H9 (cell line): Measurements from ENCODE around the gene RCAN2. TPM values are rescaled to one million over a fixed set of nuclear protein-coding genes. Genes with fewer than 3 reads are reported as not detected.

ENCODE experiments used
- DNase-seq: peaks from one replicate; pipeline ENCODE4 v3.0.0-alpha.2; 2017
- H2AFZ ChIP-seq: one replicate; pipeline ENCODE4 v1.6.1; 2013; ENCODE audit warnings: mild to moderate bottlenecking, low read length, control low read depth, moderate library complexity
- H2AK5ac ChIP-seq: 2 replicates; pipeline ENCODE4 v1.6.1; 2013; ENCODE audit warnings: low read length, control low read depth, mixed read lengths; ENCODE audit not compliant: insufficient read length
- H2BK120ac ChIP-seq: one replicate; pipeline ENCODE4 v1.6.1; 2013; ENCODE audit warnings: low read depth, mild to moderate bottlenecking, low read length, control low read depth, inconsistent platforms; ENCODE audit not compliant: poor library complexity, severe bottlenecking
- H2BK12ac ChIP-seq: 2 replicates; pipeline ENCODE4 v1.6.1; 2013; ENCODE audit warnings: low read length, control low read depth, mixed read lengths, low read depth; ENCODE audit not compliant: insufficient read length
- H2BK15ac ChIP-seq: 2 replicates; pipeline ENCODE4 v1.6.1; 2013; ENCODE audit warnings: low read depth, low read length, control low read depth
- H2BK20ac ChIP-seq: one replicate; pipeline ENCODE4 v1.6.1; 2013; ENCODE audit warnings: low read depth, mild to moderate bottlenecking, low read length, control low read depth, inconsistent platforms; ENCODE audit not compliant: poor library complexity, severe bottlenecking
- H2BK5ac ChIP-seq: 2 replicates; pipeline ENCODE4 v1.6.1; 2013; ENCODE audit warnings: low read length, control low read depth, mixed read lengths; ENCODE audit not compliant: insufficient read length
- H3K14ac ChIP-seq: 2 replicates; pipeline ENCODE4 v1.6.1; 2013; ENCODE audit warnings: low read length, control low read depth; ENCODE audit not compliant: insufficient read depth
- H3K18ac ChIP-seq: 2 replicates; pipeline ENCODE4 v1.6.1; 2013; ENCODE audit warnings: low read depth, mild to moderate bottlenecking, mixed read lengths, low read length, control low read depth; ENCODE audit not compliant: insufficient read length
- H3K23ac ChIP-seq: 2 replicates; pipeline ENCODE4 v1.6.1; 2013; ENCODE audit warnings: low read length, control low read depth, mixed read lengths, low read depth; ENCODE audit not compliant: insufficient read length
- H3K23me2 ChIP-seq: 2 replicates; pipeline ENCODE4 v1.6.1; 2013; ENCODE audit warnings: low read depth, mild to moderate bottlenecking, mixed read lengths, low read length, control low read depth; ENCODE audit not compliant: insufficient read length, poor library complexity, severe bottlenecking
- H3K27ac ChIP-seq: 2 replicates; pipeline ENCODE4 v1.5.1; 2013; ENCODE audit warnings: low read length, control low read depth, mixed read lengths, low read depth; ENCODE audit not compliant: insufficient read length
- H3K27me3 ChIP-seq: 2 replicates; pipeline ENCODE4 v1.6.1; 2013; ENCODE audit warnings: low read length, control low read depth, inconsistent platforms; ENCODE audit not compliant: insufficient read depth
- H3K4ac ChIP-seq: 2 replicates; pipeline ENCODE4 v1.6.1; 2013; ENCODE audit warnings: low read depth, mild to moderate bottlenecking, control low read depth, inconsistent platforms, low read length, moderate library complexity
- H3K4me1 ChIP-seq: 2 replicates; pipeline ENCODE4 v1.6.1; 2013; ENCODE audit warnings: low read length, control low read depth, inconsistent platforms; ENCODE audit not compliant: insufficient read depth
- H3K4me2 ChIP-seq: 2 replicates; pipeline ENCODE4 v1.6.1; 2013; ENCODE audit warnings: low read length, control low read depth, mixed read lengths; ENCODE audit not compliant: insufficient read length, insufficient read depth
- H3K56ac ChIP-seq: 2 replicates; pipeline ENCODE4 v1.6.1; 2013; ENCODE audit warnings: low read depth, mild to moderate bottlenecking, mixed read lengths, low read length, control low read depth; ENCODE audit not compliant: insufficient read length
- H3K79me1 ChIP-seq: 2 replicates; pipeline ENCODE4 v1.6.1; 2013; ENCODE audit warnings: low read depth, mild to moderate bottlenecking, moderate library complexity, low read length, control low read depth, inconsistent platforms; ENCODE audit not compliant: insufficient read depth, poor library complexity, severe bottlenecking
- H3K79me2 ChIP-seq: 2 replicates; pipeline ENCODE4 v1.6.1; 2013; ENCODE audit warnings: low read length, control low read depth, inconsistent platforms; ENCODE audit not compliant: insufficient read depth
- H3K9ac ChIP-seq: 2 replicates; pipeline ENCODE4 v1.6.1; 2013; ENCODE audit warnings: low read length, control low read depth, mixed read lengths; ENCODE audit not compliant: insufficient read length; ENCODE audit errors: extremely low read depth
- H3K9me3 ChIP-seq: one replicate; pipeline ENCODE4 v1.6.1; 2013; ENCODE audit warnings: low read depth, low read length, inconsistent platforms; ENCODE audit not compliant: control insufficient read depth
- H3T11ph ChIP-seq: one replicate; pipeline ENCODE4 v1.6.1; 2013; ENCODE audit warnings: mild to moderate bottlenecking, low read length, control low read depth, inconsistent platforms
- H4K20me1 ChIP-seq: one replicate; pipeline ENCODE4 v1.6.1; 2013; ENCODE audit not compliant: control insufficient read depth, insufficient read length, insufficient read depth
- H4K5ac ChIP-seq: 2 replicates; pipeline ENCODE4 v1.6.1; 2013; ENCODE audit warnings: low read depth, mild to moderate bottlenecking, mixed read lengths, low read length, control low read depth; ENCODE audit not compliant: insufficient read length
- H4K8ac ChIP-seq: replicated peaks from 2 replicates; pipeline ENCODE4 v1.6.1; 2013; ENCODE audit warnings: low read length, control low read depth, mixed read lengths, low read depth; ENCODE audit not compliant: insufficient read length
- H4K91ac ChIP-seq: 2 replicates; pipeline ENCODE4 v1.6.1; 2013; ENCODE audit warnings: low read depth, mild to moderate bottlenecking, moderate library complexity, mixed read lengths, low read length, control low read depth; ENCODE audit not compliant: insufficient read length
- H3K27ac Mint-ChIP-seq, 3 experiments: 2 replicates in 2 of 3; 3 replicates in 1 of 3; pipeline ENCODE4 v1.8.0; 2020 to 2021; ENCODE audit warnings: mixed read lengths in 3 of 3, mild to moderate bottlenecking in 1 of 3, moderate library complexity in 1 of 3
- H3K27me3 Mint-ChIP-seq: 2 replicates; pipeline ENCODE4 v1.8.0; 2021; ENCODE audit warnings: low read depth, mild to moderate bottlenecking, moderate library complexity, mixed read lengths
- H3K36me3 Mint-ChIP-seq, 3 experiments: 2 replicates in 2 of 3; 3 replicates in 1 of 3; pipeline ENCODE4 v1.8.0; 2020 to 2021; ENCODE audit warnings: low read depth in 3 of 3, mixed read lengths in 3 of 3; ENCODE audit not compliant: insufficient read depth in 1 of 3
- H3K4me1 Mint-ChIP-seq, 2 experiments: 2 replicates each; pipeline ENCODE4 v1.8.0; 2020; ENCODE audit warnings: mixed read lengths in 2 of 2
- H3K4me3 Mint-ChIP-seq, 2 experiments: 2 replicates in 1 of 2; 3 replicates in 1 of 2; pipeline ENCODE4 v1.8.0; 2020 to 2021; ENCODE audit warnings: mild to moderate bottlenecking in 2 of 2, mixed read lengths in 2 of 2, moderate library complexity in 1 of 2
- H3K9me3 Mint-ChIP-seq, 2 experiments: 2 replicates in 1 of 2; 3 replicates in 1 of 2; pipeline ENCODE4 v1.8.0; 2020; ENCODE audit warnings: mild to moderate bottlenecking in 2 of 2, mixed read lengths in 2 of 2, moderate library complexity in 1 of 2
- CTCF ChIP-seq: fragments of 200-600 bp; sonication (generic); conservative IDR thresholded peaks from 3 replicates; pipeline ENCODE4 v1.8.0; 2021; ENCODE audit warnings: antibody characterized with exemption, mild to moderate bottlenecking
- WGBS: extraction: QIAGEN DNeasy Blood & Tissue Kit; methylation state at CpG from one replicate; pipeline ENCODE4 v1.1.7; 2013; ENCODE audit warnings: missing lambda C conversion rate, low lambda C conversion rate, mixed read lengths; ENCODE audit not compliant: insufficient read length; ENCODE audit errors: extremely low coverage; 5-methylcytosine and 5-hydroxymethylcytosine counted together
- total RNA-seq: library from RNA; stranded (reverse); gene quantifications from 2 replicates; pipeline ENCODE4 v1.2.1, GENCODE V29; 2021

Gene RCAN2
- total RNA-seq, 1 experiment from 2014 or later, result 3.0 TPM

DNA sequence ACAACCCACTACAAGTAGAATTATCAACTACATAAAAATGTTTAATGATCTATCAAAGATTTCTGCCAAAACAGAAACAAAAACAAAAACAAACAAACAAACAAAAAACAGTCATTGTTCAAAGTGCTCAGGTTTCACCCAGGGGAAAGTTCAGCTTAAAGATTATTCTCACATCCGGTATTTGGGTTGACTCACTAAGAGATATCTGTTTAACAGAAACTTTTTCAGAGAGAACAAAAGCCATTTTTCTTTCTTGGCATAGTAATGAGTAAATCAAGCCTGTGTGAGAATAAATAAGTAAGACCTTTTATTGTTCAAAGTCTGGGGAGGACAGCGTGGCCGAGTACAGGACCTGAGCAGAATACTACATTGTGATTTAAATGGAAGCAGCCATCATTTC is 143.6 kb downstream of the RCAN2 start:
- Histone ChIP-seq H2AK5ac (no peak overlapping the region), H3K23me2 (no peaks in the 10 kb centered on the region), H3K4me1 (peaks cover 1% of the 10 kb centered on the region; the same call in 1 of the 2 replicates), H3K4ac (no peak overlapping the region), H2BK20ac (no peak overlapping the region), H2BK15ac (no peak overlapping the region), H2BK12ac (no peak overlapping the region), H3K9ac (no peak overlapping the region), H3K56ac (no peak overlapping the region), H3K4me2 (no peak overlapping the region), H4K20me1 (no peaks in the 10 kb centered on the region), H3K79me2 (no peaks in the 10 kb centered on the region), H4K91ac (no peak overlapping the region), H2AFZ (no peak overlapping the region), H3K23ac (no peak overlapping the region), H3K18ac (no peak overlapping the region), H2BK5ac (no peak overlapping the region), H3K14ac (no peak overlapping the region), H2BK120ac (no peak overlapping the region), H3K27me3 (no peaks in the 10 kb centered on the region), H3K9me3 (no peaks in the 10 kb centered on the region), H4K8ac (no peak overlapping the region), H3T11ph (no peak overlapping the region), H3K27ac (no peak overlapping the region), H3K79me1 (no peaks in the 10 kb centered on the region), H4K5ac (no peak overlapping the region)
- no peaks in the 10 kb centered on the region for H3K36me3 Mint-ChIP-seq
- no peak for DNase-seq
- H3K27me3 Mint-ChIP-seq, result no peaks in the 10 kb centered on the region
- WGBS, result no CpG with 5 or more reads among the region's 3 CpGs
- no peaks in the 10 kb centered on the region for H3K9me3 Mint-ChIP-seq
- H3K4me3 Mint-ChIP-seq, result no peak overlapping the region
- no peak for TF ChIP-seq CTCF
- H3K4me1 Mint-ChIP-seq, result peaks cover 5 to 6% of the 10 kb centered on the region in 2 experiments; a peak in 3 of 4 replicates
- H3K27ac Mint-ChIP-seq, result no peak overlapping the region
